Panc1 (cell line): ENCODE results near the gene KIF1A.

Experiments used
- POLR2AphosphoS5 ChIP-seq: IDR thresholded peaks from 2 replicates; pipeline ENCODE4 v1.6.1; 2012; ENCODE audit warnings: mild to moderate bottlenecking, low read depth, low read length, moderate library complexity
- TF ChIP-seq, protein P1 (sequence below): fragments of 450-650 bp; IDR thresholded peaks from 2 replicates; pipeline ENCODE4 v1.5.1; 2017; ENCODE audit warnings: mild to moderate bottlenecking
- TF ChIP-seq, protein P2 (sequence below), 2 experiments: IDR thresholded peaks; 2 replicates each; pipeline ENCODE4 v1.6.1; 2011 to 2012; ENCODE audit warnings: low read depth in 2 of 2, control low read depth in 1 of 2, low read length in 1 of 2, mild to moderate bottlenecking in 1 of 2, moderate library complexity in 1 of 2; ENCODE audit not compliant: insufficient read depth in 1 of 2

DNA sequence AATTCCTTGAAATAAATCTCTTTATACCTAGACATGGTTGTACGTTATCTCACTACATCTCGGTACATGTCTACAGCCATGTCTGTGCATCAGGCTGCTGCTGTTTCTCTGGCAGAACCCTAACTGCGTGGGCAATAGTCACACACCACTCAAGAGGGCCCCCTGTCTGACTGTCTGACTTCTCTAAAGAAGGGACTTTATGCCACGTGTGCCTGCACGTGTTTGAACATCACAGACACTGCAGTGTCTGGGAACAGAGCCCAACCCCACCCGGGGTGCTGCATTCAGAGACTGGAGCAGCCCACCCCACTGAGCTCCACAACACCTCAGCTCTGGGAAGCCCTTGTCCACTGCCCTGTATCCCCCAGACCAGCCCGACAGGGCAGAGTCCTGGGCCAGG lies 55.0 kb downstream of the KIF1A start:
- TF ChIP-seq, protein P1, sequence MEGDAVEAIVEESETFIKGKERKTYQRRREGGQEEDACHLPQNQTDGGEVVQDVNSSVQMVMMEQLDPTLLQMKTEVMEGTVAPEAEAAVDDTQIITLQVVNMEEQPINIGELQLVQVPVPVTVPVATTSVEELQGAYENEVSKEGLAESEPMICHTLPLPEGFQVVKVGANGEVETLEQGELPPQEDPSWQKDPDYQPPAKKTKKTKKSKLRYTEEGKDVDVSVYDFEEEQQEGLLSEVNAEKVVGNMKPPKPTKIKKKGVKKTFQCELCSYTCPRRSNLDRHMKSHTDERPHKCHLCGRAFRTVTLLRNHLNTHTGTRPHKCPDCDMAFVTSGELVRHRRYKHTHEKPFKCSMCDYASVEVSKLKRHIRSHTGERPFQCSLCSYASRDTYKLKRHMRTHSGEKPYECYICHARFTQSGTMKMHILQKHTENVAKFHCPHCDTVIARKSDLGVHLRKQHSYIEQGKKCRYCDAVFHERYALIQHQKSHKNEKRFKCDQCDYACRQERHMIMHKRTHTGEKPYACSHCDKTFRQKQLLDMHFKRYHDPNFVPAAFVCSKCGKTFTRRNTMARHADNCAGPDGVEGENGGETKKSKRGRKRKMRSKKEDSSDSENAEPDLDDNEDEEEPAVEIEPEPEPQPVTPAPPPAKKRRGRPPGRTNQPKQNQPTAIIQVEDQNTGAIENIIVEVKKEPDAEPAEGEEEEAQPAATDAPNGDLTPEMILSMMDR = no peak
- TF ChIP-seq, protein P2, sequence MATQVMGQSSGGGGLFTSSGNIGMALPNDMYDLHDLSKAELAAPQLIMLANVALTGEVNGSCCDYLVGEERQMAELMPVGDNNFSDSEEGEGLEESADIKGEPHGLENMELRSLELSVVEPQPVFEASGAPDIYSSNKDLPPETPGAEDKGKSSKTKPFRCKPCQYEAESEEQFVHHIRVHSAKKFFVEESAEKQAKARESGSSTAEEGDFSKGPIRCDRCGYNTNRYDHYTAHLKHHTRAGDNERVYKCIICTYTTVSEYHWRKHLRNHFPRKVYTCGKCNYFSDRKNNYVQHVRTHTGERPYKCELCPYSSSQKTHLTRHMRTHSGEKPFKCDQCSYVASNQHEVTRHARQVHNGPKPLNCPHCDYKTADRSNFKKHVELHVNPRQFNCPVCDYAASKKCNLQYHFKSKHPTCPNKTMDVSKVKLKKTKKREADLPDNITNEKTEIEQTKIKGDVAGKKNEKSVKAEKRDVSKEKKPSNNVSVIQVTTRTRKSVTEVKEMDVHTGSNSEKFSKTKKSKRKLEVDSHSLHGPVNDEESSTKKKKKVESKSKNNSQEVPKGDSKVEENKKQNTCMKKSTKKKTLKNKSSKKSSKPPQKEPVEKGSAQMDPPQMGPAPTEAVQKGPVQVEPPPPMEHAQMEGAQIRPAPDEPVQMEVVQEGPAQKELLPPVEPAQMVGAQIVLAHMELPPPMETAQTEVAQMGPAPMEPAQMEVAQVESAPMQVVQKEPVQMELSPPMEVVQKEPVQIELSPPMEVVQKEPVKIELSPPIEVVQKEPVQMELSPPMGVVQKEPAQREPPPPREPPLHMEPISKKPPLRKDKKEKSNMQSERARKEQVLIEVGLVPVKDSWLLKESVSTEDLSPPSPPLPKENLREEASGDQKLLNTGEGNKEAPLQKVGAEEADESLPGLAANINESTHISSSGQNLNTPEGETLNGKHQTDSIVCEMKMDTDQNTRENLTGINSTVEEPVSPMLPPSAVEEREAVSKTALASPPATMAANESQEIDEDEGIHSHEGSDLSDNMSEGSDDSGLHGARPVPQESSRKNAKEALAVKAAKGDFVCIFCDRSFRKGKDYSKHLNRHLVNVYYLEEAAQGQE (IDR thresholded peaks at IDR 0.05; ENCODE audit: insufficient read depth in 1 of 2, low read depth in 2 of 2, low read length in 1 of 2) = no peak
- TF ChIP-seq POLR2AphosphoS5 = no peak
